SU-DHL-6 (cell line): ENCODE measurements around the gene PSKH1.

Source experiments
- EZH2phosphoT487 ChIP-seq: fragments of 200-600 bp; sonication (generic), shearing (Covaris generic); conservative IDR thresholded peaks from 2 replicates; pipeline ENCODE4 v1.6.1; 2018; ENCODE audit warnings: mild to moderate bottlenecking, antibody characterized with exemption, low read length, moderate library complexity, mixed read lengths
- TF ChIP-seq, protein P1 (sequence below): fragments of 200-600 bp; sonication (generic); IDR thresholded peaks from one replicate; pipeline ENCODE4 v1.5.1; 2017; ENCODE audit warnings: antibody characterized with exemption, mild to moderate bottlenecking, low read length, moderate library complexity; ENCODE audit not compliant: insufficient read depth, poor library complexity, severe bottlenecking

DNA sequence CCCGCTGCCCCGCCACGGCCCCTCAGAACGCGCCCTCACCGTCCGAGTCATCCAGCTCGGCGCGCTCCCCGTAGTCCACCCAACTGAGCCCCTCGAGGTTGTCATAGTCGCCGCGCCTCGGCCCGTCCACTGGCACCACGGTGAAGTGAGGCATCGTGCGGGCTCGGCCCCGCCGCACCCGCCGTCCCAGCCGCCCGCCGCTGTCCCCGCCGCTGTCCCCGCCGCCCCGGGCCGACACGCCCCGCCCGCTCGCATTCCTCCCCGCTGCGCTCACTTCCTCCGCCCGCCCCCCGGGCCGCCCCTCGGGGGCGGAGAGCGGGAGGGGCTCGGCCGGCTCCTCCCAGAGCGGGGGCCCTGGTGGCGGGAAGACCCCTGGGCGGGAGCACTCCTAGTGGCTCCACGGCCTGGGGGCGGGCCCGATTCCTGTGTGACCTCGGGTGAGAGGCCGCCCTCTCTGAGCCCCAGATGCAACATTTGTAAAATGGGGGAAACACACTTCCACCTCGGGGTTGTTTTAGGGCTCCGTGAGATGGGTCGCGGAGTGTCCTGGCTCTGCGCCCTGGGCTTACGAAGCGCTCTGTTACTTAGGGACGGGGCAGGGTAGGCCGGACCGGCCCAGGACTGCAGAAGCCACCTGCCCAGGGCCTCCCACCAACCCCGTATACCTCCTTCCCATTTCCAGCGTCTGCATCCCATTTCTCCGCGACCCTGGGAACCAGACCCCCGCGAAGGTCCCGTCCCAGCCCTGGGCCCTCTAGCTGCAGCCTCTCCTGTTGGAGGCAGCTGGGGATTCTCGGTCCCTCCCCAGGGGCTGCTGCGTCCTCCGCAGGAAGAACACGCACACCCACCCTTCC is 75.6 kb downstream of the PSKH1 start, which contains the start of gene SLC12A4:
- TF ChIP-seq, protein P1, sequence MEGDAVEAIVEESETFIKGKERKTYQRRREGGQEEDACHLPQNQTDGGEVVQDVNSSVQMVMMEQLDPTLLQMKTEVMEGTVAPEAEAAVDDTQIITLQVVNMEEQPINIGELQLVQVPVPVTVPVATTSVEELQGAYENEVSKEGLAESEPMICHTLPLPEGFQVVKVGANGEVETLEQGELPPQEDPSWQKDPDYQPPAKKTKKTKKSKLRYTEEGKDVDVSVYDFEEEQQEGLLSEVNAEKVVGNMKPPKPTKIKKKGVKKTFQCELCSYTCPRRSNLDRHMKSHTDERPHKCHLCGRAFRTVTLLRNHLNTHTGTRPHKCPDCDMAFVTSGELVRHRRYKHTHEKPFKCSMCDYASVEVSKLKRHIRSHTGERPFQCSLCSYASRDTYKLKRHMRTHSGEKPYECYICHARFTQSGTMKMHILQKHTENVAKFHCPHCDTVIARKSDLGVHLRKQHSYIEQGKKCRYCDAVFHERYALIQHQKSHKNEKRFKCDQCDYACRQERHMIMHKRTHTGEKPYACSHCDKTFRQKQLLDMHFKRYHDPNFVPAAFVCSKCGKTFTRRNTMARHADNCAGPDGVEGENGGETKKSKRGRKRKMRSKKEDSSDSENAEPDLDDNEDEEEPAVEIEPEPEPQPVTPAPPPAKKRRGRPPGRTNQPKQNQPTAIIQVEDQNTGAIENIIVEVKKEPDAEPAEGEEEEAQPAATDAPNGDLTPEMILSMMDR = no peak
- TF ChIP-seq EZH2phosphoT487 = no peak
